Naive thymus-derived CD4-positive, alpha-beta T cell (primary cell): ENCODE measurements around the gene POLR2E. TPM values are rescaled to one million over a fixed set of nuclear protein-coding genes. Genes with fewer than 3 reads are reported as not detected.
A peak's percentile ranks its signal among the peaks of the same experiment; 100 is the strongest.

Experiments
- ATAC-seq: fragments of 150-1000 bp; cut with Tn5 transposase; 2 replicates; pipeline ENCODE4 v1.10.0; 2021; ENCODE audit warnings: mild to moderate bottlenecking, moderate library complexity
- CTCF ChIA-PET: fragments of 350-600 bp; sonication (Branson Sonifier 250); formaldehyde crosslinking; loops from one replicate; lab custom pipeline; 2021; ENCODE audit warnings: antibody characterized with exemption; lab: Charles Lee
- POLR2A ChIA-PET: fragments of 350-600 bp; sonication (Branson Sonifier 250); formaldehyde crosslinking; loops from one replicate; lab custom pipeline; 2021; ENCODE audit warnings: antibody characterized with exemption, inconsistent platforms; lab: Charles Lee
- DNase-seq, 9 donors: peaks; one replicate each; pipeline versions ENCODE4 v3.0.0 to v3.0.0-alpha.2; 2020 to 2022; ENCODE audit warnings: mixed read lengths in 1 of 9
- H3K27ac ChIP-seq: one replicate; pipeline ENCODE4 v1.7.0; 2013; ENCODE audit warnings: mild to moderate bottlenecking, low read depth, low read length, moderate library complexity
- H3K27me3 ChIP-seq, 2 donors: one replicate each; pipeline ENCODE4 v1.7.0; 2013; ENCODE audit warnings: low read length in 2 of 2, mild to moderate bottlenecking in 2 of 2, moderate library complexity in 2 of 2; ENCODE audit not compliant: control insufficient read depth in 2 of 2, insufficient read depth in 2 of 2
- H3K36me3 ChIP-seq, 3 experiments: 1 replicate in 2 of 3; 2 replicates in 1 of 3; pipeline ENCODE4 v1.7.0; 2013; ENCODE audit warnings: low read length in 3 of 3, mild to moderate bottlenecking in 3 of 3, moderate library complexity in 1 of 3; ENCODE audit not compliant: insufficient read depth in 3 of 3, control insufficient read depth in 2 of 3
- H3K4me1 ChIP-seq, 2 donors: one replicate each; pipeline ENCODE4 v1.7.0; 2013; ENCODE audit warnings: low read length in 2 of 2, mild to moderate bottlenecking in 2 of 2, moderate library complexity in 1 of 2; ENCODE audit not compliant: control insufficient read depth in 2 of 2, insufficient read depth in 2 of 2
- H3K4me3 ChIP-seq: 2 replicates; pipeline ENCODE4 v1.7.0; 2013; ENCODE audit warnings: mild to moderate bottlenecking, low read length
- H3K9me3 ChIP-seq, 3 experiments: 1 replicate in 2 of 3; 2 replicates in 1 of 3; pipeline ENCODE4 v1.7.0; 2013; ENCODE audit warnings: low read length in 3 of 3; ENCODE audit not compliant: control insufficient read depth in 2 of 3
- H3K27ac Mint-ChIP-seq, 9 donors: one replicate each; pipeline ENCODE4 v1.8.0; 2020 to 2022; ENCODE audit warnings: mixed read lengths in 9 of 9, mild to moderate bottlenecking in 8 of 9, moderate library complexity in 5 of 9, inconsistent platforms in 2 of 9
- H3K27me3 Mint-ChIP-seq, 5 donors: one replicate each; pipeline ENCODE4 v1.8.0; 2021 to 2022; ENCODE audit warnings: mixed read lengths in 5 of 5, mild to moderate bottlenecking in 1 of 5
- H3K36me3 Mint-ChIP-seq, 5 donors: one replicate each; pipeline ENCODE4 v1.8.0; 2020 to 2022; ENCODE audit warnings: mixed read lengths in 5 of 5, mild to moderate bottlenecking in 3 of 5, inconsistent platforms in 1 of 5
- H3K4me1 Mint-ChIP-seq, 7 donors: one replicate each; pipeline ENCODE4 v1.8.0; 2020 to 2022; ENCODE audit warnings: mixed read lengths in 7 of 7, mild to moderate bottlenecking in 3 of 7, inconsistent platforms in 1 of 7
- H3K4me3 Mint-ChIP-seq, 10 donors: one replicate each; pipeline ENCODE4 v1.8.0; 2020 to 2022; ENCODE audit warnings: mild to moderate bottlenecking in 10 of 10, mixed read lengths in 10 of 10, moderate library complexity in 6 of 10, inconsistent platforms in 2 of 10
- H3K9me3 Mint-ChIP-seq, 11 donors: one replicate each; pipeline ENCODE4 v1.8.0; 2020 to 2022; ENCODE audit warnings: mixed read lengths in 11 of 11, mild to moderate bottlenecking in 4 of 11, inconsistent platforms in 1 of 11, moderate library complexity in 1 of 11
- intact Hi-C, 2 donors: fragments of 100-400 bp; cut with micrococcal nuclease; formaldehyde crosslinking; loops; one replicate each; pipeline ENCODE4 v1.15.1; 2023
- polyA plus RNA-seq, 2 donors: library from polyadenylated mRNA; unstranded; fragments of 300-500 nt; fragmentation: Illumina TruSeq; gene quantifications; one replicate each; pipeline ENCODE4 v1.2.3, GENCODE V29; 2021
- total RNA-seq, 6 experiments: library from RNA in 5 of 6; stranded (reverse) in 5 of 6; gene quantifications; 1 replicate in 5 of 6; 2 replicates in 1 of 6; pipeline ENCODE4 v1.2.3 and lab custom pipeline; 2021 to 2026

The POLR2E gene
- total and polyA plus RNA-seq, 7 experiments from 2014 or later: 75.3 to 179 (median 82.8) TPM

- H3K4me1 Mint-ChIP-seq: peaks cover 7 to 54% (median 38%) of the 10 kb centered on the region in 7 donors
- ChIA-PET CTCF (interaction anchor here (0.6 kb wide), 1 partner anchor 32 kb away, joined by 4 read pairs; no protein-coding TSS in a partner anchor), POLR2A (interaction anchor here (0.6 to 38.6 kb wide), 8 partner anchors 8 to 72 kb away, joined by 3 to 2022 read pairs (median 3); partner anchors contain the start of genes ARHGAP45 and GPX4)
Observed at GRCh38 chr19:1094655-1094977, 559 bp downstream of the POLR2E start.

GRCh38 chr19:1093811-1094553, 1.2 kb downstream of the POLR2E start:
- Histone ChIP-seq H3K27ac (peak overlapping the region; percentile 71), H3K27me3 (no peaks in the 10 kb centered on the region), H3K4me3 (peak overlapping the region; percentile 68), H3K4me1 (peaks cover 23 to 24% of the 10 kb centered on the region in 2 donors), H3K36me3 (peaks cover 0 to 43% (median 0%) of the 10 kb centered on the region in 3 experiments), H3K9me3 (no peaks in the 10 kb centered on the region)
- ChIA-PET CTCF (interaction anchor here (0.6 kb wide), 2 partner anchors 31 to 83 kb away, joined by 3 to 4 read pairs; no protein-coding TSS in a partner anchor), POLR2A (interaction anchor here (0.6 to 38.6 kb wide), 8 partner anchors 9 to 71 kb away, joined by 3 to 2022 read pairs (median 3); partner anchors contain the start of genes ARHGAP45 and GPX4)
- Mint-ChIP-seq H3K27me3 (no peaks in the 10 kb centered on the region), H3K4me1 (peaks cover 5 to 54% (median 37%) of the 10 kb centered on the region in 7 donors), H3K9me3 (peaks cover 0 to 4% (median 0%) of the 10 kb centered on the region in 11 donors), H3K4me3 (peak overlapping the region; percentile 80 to 97 (median 92)), H3K36me3 (peaks cover 0 to 7% (median 0%) of the 10 kb centered on the region in 5 donors), H3K27ac (peak overlapping the region; percentile 32 to 97 (median 84))
- DNase-seq (no peak), ATAC-seq (no peak)
- intact Hi-C loops: loop anchor here in 1 of 2 donors (2.0 kb wide), 5 partner anchors 17 to 413 kb away; partner anchors contain the start of genes ABCA7 and PTBP1

More at GRCh38 chr19:1094655-1094977, 559 bp downstream of the POLR2E start:
- Mint-ChIP-seq H3K27ac (peak overlapping the region; percentile 32 to 97 (median 81)), H3K27me3 (no peaks in the 10 kb centered on the region), H3K9me3 (peaks cover 0 to 4% (median 0%) of the 10 kb centered on the region in 11 donors), H3K4me3 (peak overlapping the region; percentile 80 to 97 (median 92)), H3K36me3 (peaks cover 0 to 7% (median 0%) of the 10 kb centered on the region in 5 donors)
- DNase-seq (no peak), ATAC-seq (no peak)
- Histone ChIP-seq H3K27ac (peak overlapping the region; percentile 71), H3K36me3 (peaks cover 0 to 37% (median 0%) of the 10 kb centered on the region in 3 experiments), H3K27me3 (no peaks in the 10 kb centered on the region), H3K4me3 (peak overlapping the region; percentile 68), H3K4me1 (peaks cover 21 to 23% of the 10 kb centered on the region in 2 donors), H3K9me3 (no peaks in the 10 kb centered on the region)
- intact Hi-C loops: loop anchor here in 1 of 2 donors (2.0 kb wide), 5 partner anchors 18 to 414 kb away; partner anchors contain the start of genes ABCA7 and PTBP1

GRCh38 chr19:1093330-1093729, 1.8 kb downstream of the POLR2E start:
- ChIA-PET CTCF (no interaction called here), POLR2A (interaction anchor here (0.9 to 38.6 kb wide), 4 partner anchors 9 to 65 kb away, joined by 3 to 2022 read pairs (median 8); partner anchors contain the start of genes ARHGAP45 and GPX4)
- intact Hi-C loops: no loop called here
- Mint-ChIP-seq H3K27ac (peak overlapping the region in 6 of 9 donors; percentile 32 to 85 (median 66)), H3K36me3 (peaks cover 0 to 5% (median 0%) of the 10 kb centered on the region in 5 donors), H3K4me1 (peaks cover 4 to 52% (median 36%) of the 10 kb centered on the region in 7 donors), H3K4me3 (peak overlapping the region; percentile 80 to 97 (median 92)), H3K27me3 (no peaks in the 10 kb centered on the region), H3K9me3 (no peaks in the 10 kb centered on the region)
- Histone ChIP-seq H3K4me3 (no peak overlapping the region), H3K4me1 (peaks cover 28 to 30% of the 10 kb centered on the region in 2 donors), H3K27ac (no peak overlapping the region), H3K9me3 (no peaks in the 10 kb centered on the region), H3K36me3 (peaks cover 0 to 49% (median 0%) of the 10 kb centered on the region in 3 experiments), H3K27me3 (no peaks in the 10 kb centered on the region)
- no peak for ATAC-seq
- no peak for DNase-seq

- Mint-ChIP-seq H3K36me3 (peaks cover 0 to 12% (median 4%) of the 10 kb centered on the region in 5 donors), H3K4me3 (peak overlapping the region in 1 of 10 donors; percentile 51), H3K27me3 (no peaks in the 10 kb centered on the region), H3K4me1 (peaks cover 15 to 61% (median 39%) of the 10 kb centered on the region in 7 donors), H3K9me3 (peaks cover 0 to 6% (median 0%) of the 10 kb centered on the region in 11 donors), H3K27ac (no peak overlapping the region)
- DNase-seq: no peak
- Histone ChIP-seq H3K4me1 (peaks cover 39 to 45% of the 10 kb centered on the region in 2 donors), H3K9me3 (no peaks in the 10 kb centered on the region), H3K27ac (no peak overlapping the region), H3K36me3 (peaks cover 0 to 53% (median under 1%) of the 10 kb centered on the region in 3 experiments), H3K4me3 (no peak overlapping the region), H3K27me3 (no peaks in the 10 kb centered on the region)
- ATAC-seq: no peak
- CTCF ChIA-PET: interaction anchor here (0.6 kb wide), 1 partner anchor 102 kb away, joined by 6 read pairs; no protein-coding TSS in a partner anchor
- POLR2A ChIA-PET: interaction anchor here (0.6 to 38.6 kb wide), 6 partner anchors 1 to 177 kb away, joined by 3 to 2022 read pairs (median 6); partner anchors contain the start of genes ARHGAP45, CIRBP, CNN2 and GPX4
- intact Hi-C loops: no loop called here
Observed at GRCh38 chr19:1091544-1092175, 3.5 kb downstream of the POLR2E start.

- Mint-ChIP-seq H3K4me1 (peaks cover 15 to 59% (median 37%) of the 10 kb centered on the region in 7 donors), H3K27ac (peak overlapping the region in 4 of 9 donors; percentile 25 to 68 (median 46)), H3K27me3 (no peaks in the 10 kb centered on the region), H3K36me3 (peaks cover 0 to 12% (median 4%) of the 10 kb centered on the region in 5 donors), H3K4me3 (peak overlapping the region in 1 of 10 donors; percentile 32), H3K9me3 (peaks cover 0 to 8% (median 0%) of the 10 kb centered on the region in 11 donors)
- Histone ChIP-seq H3K27ac (no peak overlapping the region), H3K4me3 (no peak overlapping the region), H3K36me3 (peaks cover 5 to 58% (median 5%) of the 10 kb centered on the region in 3 experiments), H3K27me3 (no peaks in the 10 kb centered on the region), H3K9me3 (no peaks in the 10 kb centered on the region), H3K4me1 (peaks cover 41 to 45% of the 10 kb centered on the region in 2 donors)
- peak in 2 of 9 donors; percentile 13 to 26 for DNase-seq
- ChIA-PET CTCF (interaction anchor here (0.6 to 2.0 kb wide), 2 partner anchors 11 to 103 kb away, joined by 6 to 11 read pairs; no protein-coding TSS in a partner anchor), POLR2A (interaction anchor here (0.6 to 38.6 kb wide), 9 partner anchors 1 to 178 kb away, joined by 3 to 2022 read pairs (median 5); partner anchors contain the start of genes ABCA7, ARHGAP45, CIRBP and CNN2)
- intact Hi-C loops: no loop called here
- ATAC-seq: no peak
Observed at GRCh38 chr19:1090731-1091543, 4.2 kb downstream of the POLR2E start.
